ENCODE results near the gene NIPBL.

DNA sequence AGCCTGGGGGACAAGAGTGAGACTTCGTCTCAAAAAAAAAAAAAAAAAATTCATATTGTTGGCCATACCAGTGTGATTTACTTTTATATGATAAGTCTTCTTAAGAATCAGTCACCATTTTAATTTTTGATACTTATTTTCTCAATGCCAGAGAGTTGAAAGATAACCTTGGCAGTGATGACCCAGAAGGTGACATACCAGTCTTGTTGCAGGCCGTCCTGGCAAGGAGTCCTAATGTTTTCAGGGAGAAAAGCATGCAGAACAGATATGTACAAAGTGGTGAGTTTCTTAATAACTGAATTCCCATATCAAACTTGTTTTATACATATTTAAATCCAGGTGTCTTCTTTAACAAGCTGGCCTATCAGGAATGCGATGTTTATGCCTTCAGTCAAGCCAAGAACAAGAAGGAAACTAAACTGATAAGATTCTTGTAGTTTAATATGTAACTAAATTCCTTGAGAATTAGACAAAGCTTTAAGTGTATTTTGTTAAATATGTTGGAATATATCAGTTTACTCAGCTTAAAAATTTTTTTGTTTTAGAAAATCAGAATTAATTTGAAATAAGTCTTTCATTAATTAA lies 81.5 kb downstream of the NIPBL start:
- TF ChIP-seq, protein P1, sequence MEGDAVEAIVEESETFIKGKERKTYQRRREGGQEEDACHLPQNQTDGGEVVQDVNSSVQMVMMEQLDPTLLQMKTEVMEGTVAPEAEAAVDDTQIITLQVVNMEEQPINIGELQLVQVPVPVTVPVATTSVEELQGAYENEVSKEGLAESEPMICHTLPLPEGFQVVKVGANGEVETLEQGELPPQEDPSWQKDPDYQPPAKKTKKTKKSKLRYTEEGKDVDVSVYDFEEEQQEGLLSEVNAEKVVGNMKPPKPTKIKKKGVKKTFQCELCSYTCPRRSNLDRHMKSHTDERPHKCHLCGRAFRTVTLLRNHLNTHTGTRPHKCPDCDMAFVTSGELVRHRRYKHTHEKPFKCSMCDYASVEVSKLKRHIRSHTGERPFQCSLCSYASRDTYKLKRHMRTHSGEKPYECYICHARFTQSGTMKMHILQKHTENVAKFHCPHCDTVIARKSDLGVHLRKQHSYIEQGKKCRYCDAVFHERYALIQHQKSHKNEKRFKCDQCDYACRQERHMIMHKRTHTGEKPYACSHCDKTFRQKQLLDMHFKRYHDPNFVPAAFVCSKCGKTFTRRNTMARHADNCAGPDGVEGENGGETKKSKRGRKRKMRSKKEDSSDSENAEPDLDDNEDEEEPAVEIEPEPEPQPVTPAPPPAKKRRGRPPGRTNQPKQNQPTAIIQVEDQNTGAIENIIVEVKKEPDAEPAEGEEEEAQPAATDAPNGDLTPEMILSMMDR (IDR thresholded peaks at IDR 0.05) = no peak
- TF ChIP-seq POLR2AphosphoS5 (IDR thresholded peaks at IDR 0.05) = no peak

All from breast epithelium (tissue), 3 donors.